Tongue (tissue), 2 donors: ENCODE measurements around the gene ABCA13. TPM values are rescaled to one million over a fixed set of nuclear protein-coding genes. Genes with fewer than 3 reads are reported as not detected.

Source experiments
- DNase-seq: peaks from one replicate; pipeline ENCODE4 v3.0.0-alpha.2; 2015
- total RNA-seq: library from RNA; depleted of rRNA; stranded (reverse); fragments of >200 nt; gene quantifications from one replicate; pipeline ENCODE4 v1.2.3, GENCODE V29; 2014

The ABCA13 gene
- total RNA-seq, 1 donor from 2014 or later, result 0.72 TPM

- no peak for DNase-seq
These were observed 74.7 kb downstream of the ABCA13 start for GRCh38 chr7:48245751-48246472.

DNA sequence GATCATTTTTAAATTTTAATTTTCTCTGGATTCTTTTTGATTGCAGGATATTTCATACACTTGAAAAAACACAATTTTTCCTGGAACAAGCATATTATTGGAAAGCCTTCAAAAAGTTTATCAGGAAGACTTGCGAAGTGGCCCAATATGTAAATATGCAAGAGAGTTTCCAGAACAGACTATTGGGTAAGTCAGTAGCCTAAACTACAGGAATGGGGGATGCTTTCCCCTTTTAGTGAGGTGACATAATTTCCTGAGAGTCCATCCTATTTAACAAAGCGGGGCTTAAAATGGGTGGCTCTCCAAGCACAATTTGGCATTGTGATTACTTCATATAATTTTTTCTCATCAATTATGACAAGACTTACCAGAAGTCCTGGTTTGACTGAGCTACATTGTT lies 77.9 kb downstream of the ABCA13 start:
- DNase-seq, result no peak

- no peak for DNase-seq
These were observed 79.2 kb downstream of the ABCA13 start for GRCh38 chr7:48250441-48250951.

GRCh38 chr7:48251766-48252165 lies 80.5 kb downstream of the ABCA13 start:
- no peak for DNase-seq

DNA sequence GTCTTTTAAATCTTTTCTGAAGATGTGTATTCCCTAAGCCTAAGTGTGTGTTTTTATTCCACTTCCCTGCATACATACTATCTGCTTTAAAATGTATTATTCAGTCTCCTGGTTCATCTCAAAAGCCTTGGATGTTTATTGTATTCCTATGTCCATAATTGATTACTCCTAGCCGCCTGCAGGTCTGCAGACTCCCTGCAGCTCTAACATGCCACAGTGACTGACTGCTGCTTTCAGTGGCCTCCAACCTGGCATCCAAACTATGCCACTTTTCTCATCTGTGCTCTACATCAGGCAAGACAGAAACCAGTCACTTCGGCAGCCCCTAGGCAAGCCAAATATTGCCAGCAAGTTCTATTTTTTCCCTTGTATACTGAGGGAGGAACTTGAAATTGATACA lies 81.7 kb downstream of the ABCA13 start:
- no peak for DNase-seq

DNA sequence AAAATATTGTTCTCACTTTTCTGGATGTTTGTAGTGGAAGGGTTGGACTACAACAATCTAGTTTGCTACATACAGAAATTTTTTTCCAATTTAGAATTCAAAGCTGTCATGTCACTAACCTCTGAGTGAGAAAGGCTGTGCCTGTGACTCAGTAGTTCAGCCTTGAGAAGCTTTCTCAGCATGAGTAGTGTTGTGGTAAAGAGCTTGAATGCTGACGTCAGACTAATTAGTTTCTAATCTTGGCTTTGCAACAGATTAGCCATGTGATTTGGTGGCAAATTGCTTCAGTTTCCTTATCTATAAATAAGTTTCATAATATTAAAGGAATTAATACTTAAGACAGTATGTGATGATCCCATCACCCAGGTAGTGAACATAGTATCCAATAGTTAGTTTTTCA lies 83.8 kb downstream of the ABCA13 start:
- no peak for DNase-seq

DNA sequence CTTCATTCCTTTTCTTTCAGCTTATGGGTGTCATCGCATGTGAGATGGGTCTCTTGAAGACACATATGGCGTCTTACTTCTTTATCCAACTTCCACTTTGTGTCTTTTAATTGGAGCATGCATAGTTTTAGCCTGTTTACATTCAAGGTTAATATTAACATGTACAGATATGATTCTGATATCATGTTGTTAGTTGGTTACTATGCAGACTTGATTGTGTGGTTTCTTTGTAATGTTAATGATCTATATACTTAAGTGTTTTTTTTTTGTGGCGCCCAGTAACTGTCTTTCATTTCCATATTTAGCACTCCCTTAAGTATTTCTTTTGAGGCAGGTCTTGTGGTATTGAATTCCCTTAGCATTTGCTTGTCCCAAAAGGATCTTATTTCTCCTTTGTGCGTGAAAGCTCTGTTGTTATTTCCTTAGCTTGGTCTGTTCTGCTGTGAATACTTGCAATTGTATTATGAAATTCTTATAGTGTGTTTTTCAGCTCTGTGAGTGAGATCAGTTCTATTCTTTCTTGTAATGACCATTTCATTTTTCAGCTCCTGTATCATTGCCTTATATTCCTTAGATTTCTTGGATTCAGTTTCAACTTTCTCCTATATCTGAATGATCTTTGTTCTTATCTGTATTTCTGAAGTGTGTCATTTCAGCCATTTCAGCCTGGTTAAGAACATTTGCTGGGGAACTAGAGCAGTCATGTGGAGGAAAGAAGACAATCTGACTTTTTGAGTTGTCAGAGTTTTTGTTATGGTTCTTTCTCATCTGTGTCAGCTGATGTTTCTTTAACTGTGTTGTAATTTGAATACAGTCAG lies 88.4 kb downstream of the ABCA13 start:
- DNase-seq, result no peak

DNA sequence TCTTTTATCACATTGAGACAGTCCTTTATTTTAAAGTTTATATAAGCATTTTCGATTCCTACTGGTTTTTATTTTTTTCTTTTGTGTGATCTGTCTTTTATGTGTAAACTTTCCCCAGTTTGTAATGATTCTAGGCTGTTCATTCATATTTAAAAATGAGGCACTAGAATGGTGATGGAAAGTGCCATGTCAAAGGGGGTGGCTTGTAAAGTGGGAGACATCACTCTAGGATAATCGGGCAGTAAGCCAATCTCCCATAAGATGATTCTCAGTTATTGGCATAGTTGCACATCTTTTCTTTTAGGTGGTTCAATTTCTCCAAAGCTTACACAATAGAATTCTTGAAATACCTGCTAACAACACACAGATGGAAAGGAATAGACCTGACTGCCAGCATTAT lies 90.4 kb downstream of the ABCA13 start:
- DNase-seq, result no peak

- no peak for DNase-seq
These were observed 91.5 kb downstream of the ABCA13 start for GRCh38 chr7:48262606-48263310.

- no peak for DNase-seq
These were observed 92.0 kb downstream of the ABCA13 start for GRCh38 chr7:48263311-48263650.

GRCh38 chr7:48269066-48269465 lies 97.8 kb downstream of the ABCA13 start:
- no peak for DNase-seq

GRCh38 chr7:48274662-48275061 lies 103.4 kb downstream of the ABCA13 start:
- no peak for DNase-seq

DNA sequence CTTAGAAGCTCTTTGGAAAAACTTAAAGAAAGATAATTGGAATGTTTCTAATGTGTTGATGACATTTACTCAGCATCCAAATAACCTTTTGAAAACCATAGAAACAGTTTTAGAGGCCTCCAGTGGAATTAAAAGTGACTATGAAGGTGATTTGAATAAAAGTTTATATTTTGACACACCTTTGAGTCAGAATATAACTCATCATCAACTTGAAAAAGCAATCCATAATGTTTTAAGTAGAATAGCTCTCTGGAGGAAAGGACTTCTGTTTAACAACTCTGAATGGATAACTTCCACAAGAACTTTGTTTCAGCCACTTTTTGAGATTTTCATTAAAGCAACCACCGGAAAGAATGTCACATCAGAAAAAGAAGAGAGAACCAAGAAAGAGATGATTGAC lies 108.2 kb downstream of the ABCA13 start:
- no peak for DNase-seq

- DNase-seq, result no peak
These were observed 108.8 kb downstream of the ABCA13 start for GRCh38 chr7:48280100-48280499.

DNA sequence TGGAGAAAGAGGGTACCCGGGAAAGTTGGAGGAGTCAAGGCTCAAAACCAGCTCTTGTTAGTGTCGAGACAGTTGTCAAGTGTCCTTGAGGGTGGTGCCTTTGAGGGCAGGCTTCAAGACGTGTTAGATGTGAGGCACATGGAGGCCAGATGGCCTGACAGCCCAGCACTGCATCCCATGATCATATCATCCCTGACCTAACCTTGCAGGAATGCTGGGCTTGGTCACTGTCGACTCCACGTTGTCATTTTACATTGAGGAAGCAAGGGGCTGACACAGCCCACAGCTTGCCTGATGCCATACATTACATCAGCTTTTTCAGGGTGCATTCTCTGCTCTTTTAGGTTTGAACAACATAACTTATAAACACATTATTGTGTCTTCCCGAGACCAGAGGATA lies 114.1 kb downstream of the ABCA13 start:
- no peak for DNase-seq

- no peak for DNase-seq
These were observed 115.6 kb downstream of the ABCA13 start for GRCh38 chr7:48286836-48287235.

GRCh38 chr7:48289656-48290055 lies 118.4 kb downstream of the ABCA13 start:
- DNase-seq, result no peak

- DNase-seq, result no peak
These were observed 121.7 kb downstream of the ABCA13 start for GRCh38 chr7:48292949-48293348.

GRCh38 chr7:48295296-48295971 lies 124.2 kb downstream of the ABCA13 start:
- DNase-seq, result no peak

DNA sequence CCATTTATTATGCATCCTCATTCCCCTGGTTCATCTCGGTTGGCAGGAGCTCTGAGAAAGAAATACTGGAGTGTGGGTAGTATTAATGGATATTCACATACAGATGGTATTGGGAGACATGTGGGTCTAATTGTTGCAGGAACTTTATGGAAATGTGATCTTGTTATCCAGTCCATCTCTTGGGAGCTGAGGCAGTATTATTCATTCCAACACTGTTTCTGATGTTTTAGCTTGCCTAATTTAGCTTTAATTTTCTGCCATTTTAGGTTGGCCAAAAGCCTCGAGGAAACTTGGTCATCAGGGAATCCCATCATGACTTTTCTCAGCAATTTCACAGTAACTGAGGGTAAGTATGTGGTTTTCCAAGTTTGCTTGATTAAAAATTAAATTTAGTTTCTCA lies 125.7 kb downstream of the ABCA13 start:
- no peak for DNase-seq

- no peak for DNase-seq
These were observed 127.5 kb downstream of the ABCA13 start for GRCh38 chr7:48298779-48299178.

DNA sequence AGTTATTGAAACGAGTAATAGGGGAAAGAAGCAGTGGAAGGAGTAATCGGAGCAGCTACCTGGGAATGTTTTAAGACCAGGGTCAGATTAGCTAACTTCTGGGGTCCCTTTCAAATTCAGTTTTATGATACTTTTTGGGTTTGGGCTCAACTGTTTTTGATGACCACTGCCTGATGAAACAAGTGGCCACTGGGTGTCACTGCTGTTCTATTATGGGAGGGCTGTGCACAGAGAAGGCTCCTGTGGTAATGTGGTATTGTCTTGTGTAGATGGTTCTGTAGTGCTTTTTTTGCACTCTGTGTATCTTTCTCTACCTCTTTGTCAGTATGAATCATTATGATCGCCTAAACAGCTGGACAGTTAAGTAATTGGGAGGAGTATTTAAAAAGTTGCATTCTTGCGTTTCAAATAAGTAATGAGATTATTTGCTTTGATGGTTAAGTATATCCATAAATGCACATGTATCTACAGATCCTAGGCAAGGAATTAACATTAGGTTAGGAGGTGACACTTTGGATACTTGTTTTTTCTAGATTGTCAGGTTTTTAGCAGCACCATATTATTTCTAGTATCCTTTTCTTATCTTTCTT lies 128.4 kb downstream of the ABCA13 start:
- DNase-seq, result peak; percentile 79
